ENCODE measurements around the gene ZBED2. TPM values are rescaled to one million over a fixed set of nuclear protein-coding genes. Genes with fewer than 3 reads are reported as not detected.

ZBED2 gene
- total RNA-seq, 1 donor from 2014 or later: 1.0 TPM

DNA sequence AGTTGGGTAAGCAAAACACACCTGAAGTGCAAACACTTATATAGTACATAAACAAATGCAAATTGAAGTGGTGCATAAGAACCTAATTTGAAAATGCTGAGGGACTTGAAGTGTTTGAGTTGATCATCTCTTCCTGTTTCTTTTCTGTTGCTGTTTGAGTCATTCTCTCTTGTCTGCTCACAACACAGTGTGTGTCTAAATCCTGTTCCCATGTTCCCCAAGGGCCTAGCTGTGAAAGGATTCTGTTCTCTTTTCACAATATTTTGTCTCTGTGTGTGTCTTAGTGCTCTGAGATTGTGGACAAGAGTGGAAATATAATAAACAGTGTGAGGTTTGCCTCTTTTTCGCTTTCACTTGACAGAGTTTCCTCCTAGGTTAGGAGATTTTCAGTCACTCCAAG lies 47.1 kb downstream of the ZBED2 start:
- no peaks in the 10 kb centered on the region for H3K36me3 ChIP-seq (ENCODE audit: control insufficient read depth, insufficient read depth, low read length)
- H3K27me3 ChIP-seq (ENCODE audit: control insufficient read depth, insufficient read depth, low read length): no peaks in the 10 kb centered on the region
- no peak overlapping the region for H3K4me3 ChIP-seq (ENCODE audit: low read depth, low read length)
- DNase-seq (ENCODE audit: low read depth): no peak
- no peak for TF ChIP-seq CTCF (IDR thresholded peaks at IDR 0.05; ENCODE audit: insufficient read depth, low read length, poor library complexity, severe bottlenecking)

- DNase-seq (ENCODE audit: low read depth): no peak
- H3K4me3 ChIP-seq (ENCODE audit: low read depth, low read length): no peak overlapping the region
- H3K36me3 ChIP-seq (ENCODE audit: control insufficient read depth, insufficient read depth, low read length): no peaks in the 10 kb centered on the region
- no peaks in the 10 kb centered on the region for H3K27me3 ChIP-seq (ENCODE audit: control insufficient read depth, insufficient read depth, low read length)
- no peak for TF ChIP-seq CTCF (IDR thresholded peaks at IDR 0.05; ENCODE audit: insufficient read depth, low read length, poor library complexity, severe bottlenecking)
These were observed 47.5 kb downstream of the ZBED2 start for GRCh38 chr3:111547631-111548030.

GRCh38 chr3:111545349-111545748 lies 49.8 kb downstream of the ZBED2 start:
- TF ChIP-seq CTCF (IDR thresholded peaks at IDR 0.05; ENCODE audit: insufficient read depth, low read length, poor library complexity, severe bottlenecking): no peak
- no peak for DNase-seq (ENCODE audit: low read depth)
- Histone ChIP-seq H3K27me3 (ENCODE audit: control insufficient read depth, insufficient read depth, low read length) (no peaks in the 10 kb centered on the region), H3K4me3 (ENCODE audit: low read depth, low read length) (no peak overlapping the region), H3K36me3 (ENCODE audit: control insufficient read depth, insufficient read depth, low read length) (no peaks in the 10 kb centered on the region)

Other genes with a start within 250 kb of the ZBED2 start
- gene CD96, start 53.1 kb downstream of the ZBED2 start, total RNA-seq: not detected in 2 replicates
- 4.4 and 6.3 TPM in 2 replicates for gene PLCXD2, start 79.3 kb upstream of the ZBED2 start, total RNA-seq

All from kidney epithelial cell (primary cell).